Neural progenitor cell (in vitro differentiated cells): ENCODE results near the gene GAMT.

Experiments used
- CTCF ChIP-seq: fragments of 200-600 bp; sonication (generic); IDR thresholded peaks from 2 replicates; pipeline ENCODE4 v1.5.1; 2017; ENCODE audit warnings: antibody characterized with exemption, mild to moderate bottlenecking
- EZH2 ChIP-seq: fragments of 200-600 bp; sonication (generic); IDR thresholded peaks from 2 replicates; pipeline ENCODE4 v1.6.1; 2017; ENCODE audit warnings: antibody characterized with exemption, mild to moderate bottlenecking, moderate library complexity
- EZH2phosphoT487 ChIP-seq: fragments of 200-600 bp; sonication (generic); IDR thresholded peaks from 2 replicates; pipeline ENCODE4 v1.6.1; 2017; ENCODE audit warnings: antibody characterized with exemption

GRCh38 chr19:1394252-1395193 is 6.8 kb downstream of the GAMT start:
- no peak for TF ChIP-seq CTCF
- TF ChIP-seq EZH2, result no peak
- no peak for TF ChIP-seq EZH2phosphoT487
